Stimulated activated CD4-positive, alpha-beta T cell treated with anti-CD3 and anti-CD28 coated beads, Interleukin-15, amount 100 ng/mL, for 48 hours (primary cell): ENCODE measurements around the gene IYD.
A peak's percentile ranks its signal among the peaks of the same experiment; 100 is the strongest.

Experiments
- DNase-seq, 2 donors: peaks; one replicate each; pipeline ENCODE4 v3.0.0-alpha.2; 2020; ENCODE audit warnings: low read depth in 2 of 2

Gene IYD

GRCh38 chr6:150394899-150395295 is 26.1 kb downstream of the IYD start:
- no peak for DNase-seq

GRCh38 chr6:150395388-150396009 is 26.7 kb downstream of the IYD start:
- DNase-seq, result peak in 1 of 2 donors; percentile 25

GRCh38 chr6:150403458-150404246 is 34.8 kb downstream of the IYD start:
- DNase-seq, result no peak

GRCh38 chr6:150406948-150407347 is 38.1 kb downstream of the IYD start:
- DNase-seq, result no peak

GRCh38 chr6:150408842-150409241 is 40.0 kb downstream of the IYD start:
- DNase-seq, result no peak

- no peak for DNase-seq
Observed at GRCh38 chr6:150409576-150410066, 40.8 kb downstream of the IYD start.

GRCh38 chr6:150410399-150410798 is 41.6 kb downstream of the IYD start:
- no peak for DNase-seq

- no peak for DNase-seq
Observed at GRCh38 chr6:150410906-150411305, 42.1 kb downstream of the IYD start.

- no peak for DNase-seq
Observed at GRCh38 chr6:150412221-150412620, 43.4 kb downstream of the IYD start.

- DNase-seq, result no peak
Observed at GRCh38 chr6:150413198-150413597, 44.4 kb downstream of the IYD start.

GRCh38 chr6:150413781-150414281 is 45.0 kb downstream of the IYD start:
- no peak for DNase-seq

- DNase-seq, result no peak
Observed at GRCh38 chr6:150416128-150416527, 47.3 kb downstream of the IYD start.

GRCh38 chr6:150417250-150417649 is 48.4 kb downstream of the IYD start:
- DNase-seq, result no peak

GRCh38 chr6:150417899-150418826 is 49.4 kb downstream of the IYD start:
- DNase-seq, result peak in 1 of 2 donors; percentile 4

GRCh38 chr6:150418827-150419594 is 50.2 kb downstream of the IYD start:
- peak; percentile 13 to 30 for DNase-seq

GRCh38 chr6:150420428-150420827 is 51.6 kb downstream of the IYD start:
- DNase-seq, result no peak

- DNase-seq, result no peak
Observed at GRCh38 chr6:150420926-150421325, 52.1 kb downstream of the IYD start.

GRCh38 chr6:150425508-150425907 is 56.7 kb downstream of the IYD start:
- DNase-seq, result no peak

GRCh38 chr6:150426198-150426597 is 57.4 kb downstream of the IYD start:
- no peak for DNase-seq

GRCh38 chr6:150427037-150427602 is 58.3 kb downstream of the IYD start:
- DNase-seq, result no peak

- DNase-seq, result no peak
Observed at GRCh38 chr6:150427843-150428242, 59.0 kb downstream of the IYD start.
